Hematopoietic multipotent progenitor cell treated with erythropoietin and hydrocortisone succinate and interleukin-3 and kit ligand, for 8 days (in vitro differentiated cells): Measurements from ENCODE around the gene HLF.
A peak's percentile ranks its signal among the peaks of the same experiment; 100 is the strongest.

Experiments
- DNase-seq: peaks from one replicate; pipeline ENCODE4 v3.0.0-alpha.2; 2015

HLF gene

DNA sequence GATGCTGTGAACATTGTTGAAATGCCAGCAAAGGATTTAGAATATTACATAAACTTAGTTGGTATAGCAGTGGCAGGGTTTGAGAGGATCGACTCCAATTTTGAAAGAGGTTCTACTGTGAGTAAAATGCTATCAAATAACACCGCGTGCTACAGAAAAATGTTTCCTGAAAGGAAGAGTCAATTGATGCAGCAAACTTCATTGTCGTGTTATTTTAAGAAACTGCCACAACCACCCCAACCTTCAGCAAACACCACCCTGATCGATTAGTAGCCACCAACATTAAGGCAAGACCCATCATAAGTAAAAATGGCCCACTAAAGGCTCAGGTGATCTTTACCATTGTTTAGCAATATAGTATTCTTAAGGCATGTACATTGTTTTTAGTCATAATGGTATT lies 27.3 kb downstream of the HLF start:
- no peak for DNase-seq

- DNase-seq, result no peak
Measured at GRCh38 chr17:55294042-55294751, 29.4 kb downstream of the HLF start.

GRCh38 chr17:55295411-55296170 lies 30.8 kb downstream of the HLF start:
- peak; percentile 68 for DNase-seq

- no peak for DNase-seq
Measured at GRCh38 chr17:55296171-55296695, 31.5 kb downstream of the HLF start.

GRCh38 chr17:55296699-55297098 lies 31.9 kb downstream of the HLF start:
- no peak for DNase-seq

GRCh38 chr17:55298111-55298730 lies 33.5 kb downstream of the HLF start:
- no peak for DNase-seq

- no peak for DNase-seq
Measured at GRCh38 chr17:55299162-55299838, 34.5 kb downstream of the HLF start.

- DNase-seq, result no peak
Measured at GRCh38 chr17:55299890-55300289, 35.1 kb downstream of the HLF start.

- no peak for DNase-seq
Measured at GRCh38 chr17:55300479-55301290, 35.9 kb downstream of the HLF start.

- peak; percentile 55 for DNase-seq
Measured at GRCh38 chr17:55301521-55302406, 37.0 kb downstream of the HLF start.

DNA sequence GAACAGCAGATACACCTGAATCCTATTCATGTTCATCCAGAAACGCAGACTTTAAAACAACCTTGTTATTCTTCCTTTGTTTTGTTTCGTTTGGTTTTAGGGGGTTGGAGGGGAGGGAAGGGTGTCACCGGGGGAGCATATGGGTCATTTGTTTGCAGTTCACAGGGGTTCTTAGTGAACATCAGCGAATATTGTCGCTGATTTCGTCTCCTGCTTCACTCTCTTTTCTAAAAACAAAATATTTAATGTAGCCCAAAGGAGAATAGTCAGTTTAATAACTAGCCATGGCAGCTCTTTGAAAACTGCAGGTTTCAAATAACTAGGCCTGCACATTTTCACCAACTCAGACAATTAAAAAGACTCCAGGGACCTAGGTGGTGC lies 37.6 kb downstream of the HLF start:
- DNase-seq, result no peak

DNA sequence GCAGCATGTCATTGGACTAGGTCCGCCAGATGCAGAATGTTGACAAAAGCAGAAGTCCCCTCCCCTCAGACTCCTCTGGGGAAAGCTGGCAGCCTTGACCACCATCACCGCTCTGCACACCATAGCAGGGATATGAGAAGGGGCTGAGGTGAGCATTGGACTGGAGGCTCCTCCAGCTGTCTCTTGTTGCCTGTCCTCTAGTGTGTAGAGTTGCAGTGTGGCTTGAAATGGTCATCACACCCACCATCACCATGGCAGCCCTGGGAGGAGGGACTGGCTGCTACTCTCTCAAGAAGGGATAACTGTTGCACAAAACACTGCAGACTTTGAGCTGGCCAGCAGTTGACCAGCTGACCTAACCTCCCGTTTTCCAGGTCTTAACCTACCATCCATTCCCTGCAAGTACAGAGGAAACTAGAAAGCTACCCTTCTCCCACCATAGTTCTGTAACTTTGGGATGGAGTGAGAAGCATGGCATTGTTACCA lies 38.3 kb downstream of the HLF start:
- no peak for DNase-seq

DNA sequence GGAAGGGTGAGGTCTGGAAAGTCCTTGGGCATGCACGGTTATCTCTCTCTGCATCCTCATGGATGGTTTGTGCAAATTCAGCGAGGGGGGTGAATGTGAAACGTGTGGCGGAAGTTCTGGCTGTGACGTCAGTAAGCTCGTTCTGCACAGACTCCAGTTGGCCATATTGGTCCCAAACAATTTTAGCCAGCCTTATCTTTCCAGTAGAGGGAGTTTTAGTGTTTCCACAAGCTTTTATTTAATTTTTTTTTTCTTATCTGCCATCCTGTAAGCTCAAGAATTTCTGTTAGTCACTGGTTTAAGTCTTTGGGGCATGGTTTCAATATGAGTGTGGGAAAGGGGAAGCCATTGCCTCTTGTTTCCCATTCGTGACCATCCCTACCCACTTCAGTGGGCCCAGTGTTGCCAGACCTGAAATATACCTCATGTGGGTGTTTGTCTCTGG lies 39.0 kb downstream of the HLF start:
- peak; percentile 13 for DNase-seq

DNA sequence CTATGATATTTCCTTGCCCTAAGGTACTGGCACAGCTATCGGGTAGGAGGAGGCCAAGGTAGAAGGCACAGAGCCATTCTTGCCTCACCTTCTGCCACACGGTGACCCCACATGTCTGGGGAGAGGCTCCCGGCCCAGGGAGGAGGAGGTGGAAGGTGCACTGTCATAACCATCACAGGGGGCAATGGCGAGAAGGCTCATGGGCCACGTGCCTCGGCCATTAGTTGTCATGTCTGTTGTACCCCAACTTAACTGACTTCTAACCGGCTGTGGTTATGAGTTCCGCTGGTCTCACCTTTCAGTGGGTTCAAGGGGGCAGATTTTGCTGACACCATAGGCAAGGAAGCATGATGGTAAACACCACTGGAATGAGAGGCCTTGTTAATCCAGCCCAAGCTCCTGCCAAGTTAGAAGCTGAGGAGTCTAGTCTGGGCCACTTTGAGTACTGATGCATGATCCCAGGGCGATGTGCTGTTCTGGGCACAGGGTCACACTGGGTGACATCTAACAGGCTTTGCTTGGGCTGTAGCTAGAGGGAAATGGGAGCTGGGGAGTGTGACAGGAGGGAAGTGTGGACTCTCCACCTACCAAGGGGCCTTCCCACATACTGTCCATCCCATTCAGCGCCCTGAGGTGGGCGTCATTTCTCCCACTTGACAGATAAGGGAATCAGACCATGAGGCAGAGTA lies 39.6 kb downstream of the HLF start:
- DNase-seq, result no peak

DNA sequence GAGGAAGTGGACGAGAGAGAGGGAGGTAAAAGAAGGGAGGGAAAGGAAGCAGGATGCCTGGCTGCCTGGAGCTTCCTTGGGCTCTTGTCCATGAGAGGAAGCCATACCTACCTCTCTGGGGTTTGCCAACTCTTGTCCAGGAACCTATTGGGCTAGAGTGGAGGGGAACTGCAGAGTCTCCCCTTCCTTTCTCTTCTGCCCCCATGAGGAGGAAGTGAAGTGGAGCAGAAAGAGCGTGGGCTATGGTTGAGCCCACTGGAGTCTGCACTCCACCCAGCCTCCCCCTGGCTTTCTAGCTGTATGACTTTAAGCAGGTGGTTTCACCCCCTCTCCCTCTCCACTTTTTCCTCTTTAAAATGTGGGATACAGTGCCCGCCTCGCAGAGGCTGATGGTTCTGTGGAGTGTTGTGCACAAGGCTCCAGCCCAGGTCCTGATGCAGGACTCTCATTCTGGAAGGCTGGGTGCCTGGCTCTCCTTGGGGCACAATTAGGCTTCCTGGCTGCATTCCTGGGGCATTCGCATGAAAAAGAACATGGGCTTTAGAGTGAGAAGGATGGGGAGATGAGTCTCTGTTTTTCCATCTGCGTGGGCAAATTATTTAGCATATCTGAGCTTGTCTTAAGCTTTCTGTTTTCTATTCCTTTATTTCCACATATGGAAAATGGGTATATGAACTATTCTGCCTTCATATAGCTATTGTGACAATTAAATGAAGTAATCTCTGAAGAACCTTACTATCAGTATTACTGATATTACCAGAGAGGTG lies 40.7 kb downstream of the HLF start:
- no peak for DNase-seq

GRCh38 chr17:55307879-55308278 lies 43.1 kb downstream of the HLF start:
- DNase-seq, result no peak

DNA sequence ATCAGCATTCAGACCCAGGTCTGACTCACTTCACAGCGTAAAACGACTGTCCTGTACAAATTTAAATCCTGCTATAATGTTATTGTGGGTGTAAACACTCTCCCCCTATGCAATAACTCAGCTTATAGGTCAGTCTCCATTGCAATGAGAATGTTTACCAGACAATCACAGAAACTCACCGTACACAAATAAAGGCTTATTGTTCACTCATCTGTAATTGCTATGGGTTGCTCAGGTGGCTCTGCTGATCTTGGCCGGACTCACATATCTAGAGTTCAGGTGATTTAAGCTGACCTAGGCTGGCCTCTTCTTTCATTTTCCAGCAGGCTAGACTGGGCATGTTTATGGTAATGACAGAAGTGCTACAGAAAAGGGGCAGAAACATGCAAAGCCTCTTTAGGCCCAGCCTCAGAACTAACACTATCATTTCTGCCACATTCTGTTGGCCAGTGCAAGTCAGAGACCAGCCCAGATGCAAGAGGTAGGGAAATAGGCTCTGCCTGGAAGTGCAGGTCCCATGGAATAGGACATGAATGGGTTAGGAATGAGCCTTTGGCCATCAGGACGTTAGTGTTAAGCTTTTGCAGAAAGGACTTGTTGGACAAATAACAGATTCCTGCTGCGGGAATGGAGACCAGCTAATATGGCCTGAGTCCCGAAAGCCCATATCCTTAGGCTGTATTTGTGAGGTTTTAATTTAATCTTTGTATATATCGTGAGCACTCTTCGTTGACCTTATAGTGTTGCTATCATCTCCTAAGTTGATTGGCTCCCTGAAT lies 44.0 kb downstream of the HLF start:
- DNase-seq, result no peak

GRCh38 chr17:55311767-55312375 lies 47.1 kb downstream of the HLF start:
- no peak for DNase-seq
